H1 (cell line): Measurements from ENCODE around the gene CCL5. TPM values are rescaled to one million over a fixed set of nuclear protein-coding genes. Genes with fewer than 3 reads are reported as not detected.

Experiments
- CTCF ChIA-PET: fragments of 300-600 bp; sonication (Branson Sonifier 250); formaldehyde crosslinking; loops from one replicate; lab custom pipeline; 2021; ENCODE audit not compliant: partially characterized antibody; lab: Charles Lee
- POLR2A ChIA-PET: fragments of 300-600 bp; sonication (Branson Sonifier 250); formaldehyde crosslinking; loops from one replicate; lab custom pipeline; 2021; ENCODE audit warnings: inconsistent platforms; ENCODE audit not compliant: partially characterized antibody; lab: Charles Lee
- DNase-seq, 2 experiments: peaks; one replicate each; pipeline versions ENCODE4 v3.0.0 to v3.0.0-alpha.2; 2010 to 2022; ENCODE audit warnings: low spot score in 2 of 2, low read depth in 1 of 2, mixed read lengths in 1 of 2
- FAIRE-seq: peaks from 2 replicates; lab custom pipeline; 2011; peaks lifted over from hg19 to GRCh38; lab: Jason Lieb, UNC
- H2AFZ ChIP-seq: 2 replicates; pipeline ENCODE4 v1.8.1; 2012; ENCODE audit warnings: low read length, inconsistent platforms
- H2AK5ac ChIP-seq: 2 replicates; pipeline ENCODE4 v1.6.1; 2013; ENCODE audit warnings: low read depth, low read length
- H2BK120ac ChIP-seq: replicated peaks from 2 replicates; pipeline ENCODE3; 2013; ENCODE audit warnings: low read depth, low read length, inconsistent platforms
- H2BK12ac ChIP-seq: 2 replicates; pipeline ENCODE4 v1.6.1; 2013; ENCODE audit warnings: low read depth, low read length
- H2BK15ac ChIP-seq: 2 replicates; pipeline ENCODE4 v1.6.1; 2013; ENCODE audit warnings: low read length
- H2BK20ac ChIP-seq: 2 replicates; pipeline ENCODE4 v1.6.1; 2013; ENCODE audit warnings: low read length
- H2BK5ac ChIP-seq: 2 replicates; pipeline ENCODE4 v1.6.1; 2013; ENCODE audit warnings: low read depth, low read length
- H3K14ac ChIP-seq: 2 replicates; pipeline ENCODE4 v1.6.1; 2013; ENCODE audit warnings: inconsistent platforms; ENCODE audit not compliant: insufficient read length
- H3K18ac ChIP-seq: 2 replicates; pipeline ENCODE4 v1.6.1; 2013; ENCODE audit warnings: low read length; ENCODE audit errors: extremely low read depth
- H3K23ac ChIP-seq: 2 replicates; pipeline ENCODE4 v1.6.1; 2013; ENCODE audit warnings: inconsistent platforms; ENCODE audit not compliant: insufficient read length
- H3K23me2 ChIP-seq: 2 replicates; pipeline ENCODE4 v1.6.1; 2013; ENCODE audit warnings: low read depth, low read length
- H3K27ac ChIP-seq: 2 replicates; pipeline ENCODE4 v1.6.1; 2011; ENCODE audit warnings: low read depth, low read length, inconsistent platforms
- H3K27me3 ChIP-seq, 4 experiments: replicated peaks in 1 of 4; 1 replicate in 1 of 4; 2 replicates in 3 of 4; pipeline versions ENCODE4 v1.6.1 to v1.8.1; 2011 to 2013; ENCODE audit warnings: low read length in 3 of 4, mild to moderate bottlenecking in 3 of 4, inconsistent platforms in 2 of 4, mixed read lengths in 2 of 4, moderate library complexity in 1 of 4; ENCODE audit not compliant: control insufficient read depth in 3 of 4, insufficient read depth in 3 of 4; ENCODE audit errors: extremely low read depth in 1 of 4
- H3K36me3 ChIP-seq, 4 experiments: 2 replicates each; pipeline versions ENCODE4 v1.6.1 to v1.8.1; 2011 to 2013; ENCODE audit warnings: mild to moderate bottlenecking in 4 of 4, low read length in 3 of 4, moderate library complexity in 2 of 4, control low read depth in 1 of 4, inconsistent platforms in 1 of 4; ENCODE audit not compliant: insufficient read depth in 4 of 4, control insufficient read depth in 2 of 4
- H3K4ac ChIP-seq: replicated peaks from 2 replicates; pipeline ENCODE3; 2013; ENCODE audit warnings: low read length, low read depth, mixed read lengths, inconsistent platforms; ENCODE audit not compliant: insufficient read length
- H3K4me1 ChIP-seq, 4 experiments: replicated peaks in 1 of 4; 1 replicate in 1 of 4; 2 replicates in 3 of 4; pipeline versions ENCODE4 v1.6.1 to v1.8.1; 2011 to 2013; ENCODE audit warnings: low read length in 3 of 4, inconsistent platforms in 2 of 4, mixed read lengths in 1 of 4; ENCODE audit not compliant: insufficient read depth in 4 of 4, control insufficient read depth in 3 of 4
- H3K4me2 ChIP-seq, 2 experiments: 2 replicates each; pipeline versions ENCODE4 v1.6.1 to v1.8.1; 2011 to 2013; ENCODE audit warnings: low read depth in 2 of 2, low read length in 2 of 2, control low read depth in 1 of 2, inconsistent platforms in 1 of 2, mild to moderate bottlenecking in 1 of 2; ENCODE audit not compliant: insufficient read depth in 1 of 2
- H3K4me3 ChIP-seq, 4 experiments: fragments of 200-600, 300-600 bp in 1 of 4; sonication (generic), shearing (Covaris generic), sonication (Bioruptor Twin) in 1 of 4; 2 replicates each; pipeline versions ENCODE4 v1.5.1 to v1.8.1; 2011 to 2016; ENCODE audit warnings: low read length in 4 of 4, low read depth in 3 of 4, control low read depth in 2 of 4, inconsistent platforms in 2 of 4, mild to moderate bottlenecking in 2 of 4, mixed read lengths in 1 of 4, moderate library complexity in 1 of 4; ENCODE audit not compliant: insufficient read depth in 2 of 4; ENCODE audit errors: extremely low read depth in 1 of 4
- H3K56ac ChIP-seq: replicated peaks from 2 replicates; pipeline ENCODE3; 2013; ENCODE audit warnings: low read depth, mild to moderate bottlenecking, mixed read lengths, low read length, inconsistent platforms; ENCODE audit not compliant: insufficient read length
- H3K79me1 ChIP-seq: 2 replicates; pipeline ENCODE4 v1.6.1; 2013; ENCODE audit warnings: low read depth, low read length, control low read depth
- H3K79me2 ChIP-seq, 2 experiments: 2 replicates each; pipeline versions ENCODE4 v1.6.1 to v1.8.1; 2012 to 2013; ENCODE audit warnings: low read length in 2 of 2, mild to moderate bottlenecking in 2 of 2, inconsistent platforms in 1 of 2; ENCODE audit not compliant: insufficient read depth in 2 of 2, control insufficient read depth in 1 of 2
- H3K9ac ChIP-seq, 4 experiments: replicated peaks in 1 of 4; 1 replicate in 1 of 4; 2 replicates in 3 of 4; pipeline versions ENCODE4 v1.6.1 to v1.8.1; 2011 to 2013; ENCODE audit warnings: low read depth in 3 of 4, low read length in 3 of 4, control low read depth in 2 of 4, mild to moderate bottlenecking in 2 of 4, moderate library complexity in 2 of 4, inconsistent platforms in 1 of 4; ENCODE audit errors: extremely low read depth in 1 of 4
- H3K9me3 ChIP-seq, 2 experiments: 2 replicates each; pipeline versions ENCODE4 v1.6.1 to v1.8.1; 2012 to 2013; ENCODE audit warnings: mild to moderate bottlenecking in 2 of 2, moderate library complexity in 2 of 2, control low read depth in 1 of 2, inconsistent platforms in 1 of 2, low read depth in 1 of 2, low read length in 1 of 2, mixed read lengths in 1 of 2; ENCODE audit not compliant: insufficient read depth in 2 of 2
- H4K20me1 ChIP-seq, 2 experiments: replicated peaks in 1 of 2; 2 replicates each; pipeline versions ENCODE3 to v1.8.1; 2011 to 2013; ENCODE audit warnings: inconsistent platforms in 2 of 2, low read length in 2 of 2, mild to moderate bottlenecking in 1 of 2; ENCODE audit not compliant: insufficient read depth in 2 of 2, control insufficient read depth in 1 of 2
- H4K5ac ChIP-seq: 2 replicates; pipeline ENCODE4 v1.6.1; 2013; ENCODE audit warnings: low read length, low read depth, mixed read lengths, inconsistent platforms; ENCODE audit not compliant: insufficient read length
- H4K8ac ChIP-seq: 2 replicates; pipeline ENCODE4 v1.8.0; 2013; ENCODE audit warnings: mild to moderate bottlenecking, moderate library complexity, low read length, inconsistent platforms; ENCODE audit not compliant: insufficient read depth; ENCODE audit errors: extremely low read depth
- H4K91ac ChIP-seq: replicated peaks from 2 replicates; pipeline ENCODE3; 2013; ENCODE audit warnings: low read length, mixed read lengths, inconsistent platforms; ENCODE audit not compliant: insufficient read length
- ASH2L ChIP-seq: fragments of 200-600, 300-600 bp; sonication (generic); IDR thresholded peaks from one replicate; pipeline ENCODE4 v1.7.1; 2017; ENCODE audit warnings: low read length
- BACH1 ChIP-seq: IDR thresholded peaks from 2 replicates; pipeline ENCODE4 v1.6.1; 2012; ENCODE audit warnings: low read length, improper control_type of control experiment
- BRCA1 ChIP-seq: IDR thresholded peaks from 2 replicates; pipeline ENCODE4 v1.6.1; 2012; ENCODE audit warnings: low read depth, low read length, improper control_type of control experiment
- E2F6 ChIP-seq: IDR thresholded peaks from 2 replicates; pipeline ENCODE4 v1.6.1; 2012; ENCODE audit warnings: inconsistent platforms
- EP300 ChIP-seq, 2 experiments: IDR thresholded peaks; 1 replicate in 1 of 2; 2 replicates in 1 of 2; pipeline ENCODE4 v1.6.1; 2011 to 2012; ENCODE audit warnings: low read depth in 2 of 2, low read length in 2 of 2, mild to moderate bottlenecking in 2 of 2, borderline replicate concordance in 1 of 2, inconsistent platforms in 1 of 2, moderate library complexity in 1 of 2
- HDAC2 ChIP-seq, 2 experiments: fragments of 300-600 bp in 1 of 2; sonication (generic) in 1 of 2; IDR thresholded peaks; 2 replicates each; pipeline ENCODE4 v1.6.1; 2011 to 2012; ENCODE audit warnings: low read depth in 2 of 2, low read length in 2 of 2, mild to moderate bottlenecking in 2 of 2, moderate library complexity in 2 of 2, borderline replicate concordance in 1 of 2, inconsistent platforms in 1 of 2
- KDM4A ChIP-seq: IDR thresholded peaks from one replicate; pipeline ENCODE4 v1.7.1; 2012; ENCODE audit warnings: low read depth, mild to moderate bottlenecking, moderate library complexity, low read length, inconsistent platforms; ENCODE audit not compliant: severe bottlenecking
- POU5F1 ChIP-seq: IDR thresholded peaks from 2 replicates; pipeline ENCODE4 v1.6.1; 2011; ENCODE audit warnings: low read depth, mild to moderate bottlenecking, low read length, moderate library complexity
- RBBP5 ChIP-seq: IDR thresholded peaks from 2 replicates; pipeline ENCODE4 v1.7.1; 2012; ENCODE audit warnings: low read depth, mild to moderate bottlenecking, inconsistent platforms, low read length, moderate library complexity, borderline replicate concordance
- RNF2 ChIP-seq: fragments of 200-900, 300-1000 bp; sonication (generic); IDR thresholded peaks from 2 replicates; pipeline ENCODE4 v1.7.1; 2016; ENCODE audit warnings: borderline replicate concordance, low read depth, mild to moderate bottlenecking, antibody characterized with exemption, low read length; ENCODE audit not compliant: poor library complexity, severe bottlenecking; ENCODE audit errors: missing control alignments
- SIX5 ChIP-seq: IDR thresholded peaks from 2 replicates; pipeline ENCODE4 v1.6.1; 2011; ENCODE audit warnings: mild to moderate bottlenecking, low read depth, low read length
- WGBS, 2 experiments: shearing (Covaris generic) in 1 of 2; methylation state at CpG; one replicate each; pipeline versions ENCODE4 v1.1.6 to v1.1.7; 2013 to 2015; ENCODE audit warnings: low lambda C conversion rate in 2 of 2, mixed read lengths in 2 of 2, inconsistent platforms in 1 of 2, low coverage in 1 of 2, missing lambda C conversion rate in 1 of 2; ENCODE audit not compliant: insufficient replicate concordance in 2 of 2, insufficient coverage in 1 of 2, insufficient read length in 1 of 2; ENCODE audit errors: extremely low coverage in 1 of 2, missing lambda C conversion rate in 1 of 2; 5-methylcytosine and 5-hydroxymethylcytosine counted together
- polyA plus RNA-seq, 7 experiments: library from polyadenylated mRNA; depleted of rRNA in 3 of 7; stranded (reverse) in 5 of 7; unstranded in 2 of 7; fragments of >200 nt in 5 of 7; fragments of 200-250 nt in 2 of 7; gene quantifications; 1 replicate in 5 of 7; 2 replicates in 1 of 7; 4 replicates in 1 of 7; pipeline versions ENCODE4 v1.2.1 to v1.2.3, GENCODE V29; 2011 to 2013; ENCODE audit warnings: missing spikeins in 2 of 7, mixed read lengths in 2 of 7
- total RNA-seq: library from RNA; stranded (reverse); fragmentation: NEBNext Ultra II Directional; extraction: Animal tissue kit (Norgen Biotek cat#: 25700); gene quantifications from 2 replicates; pipeline ENCODE4 v1.2.1, GENCODE V29; 2021

CCL5 gene
- total and polyA plus RNA-seq, 2 of the 8 experiments (the other 6 are each of a cell fraction or from before 2014, with no cell fraction given): not detected

GRCh38 chr17:35906926-35907637, 26.9 kb upstream of the CCL5 start:
- Histone ChIP-seq H3K23ac (no peak overlapping the region), H3K9ac (no peak overlapping the region), H2BK15ac (no peak overlapping the region), H3K23me2 (no peaks in the 10 kb centered on the region), H3K79me1 (no peaks in the 10 kb centered on the region), H3K18ac (no peak overlapping the region), H3K4ac (no peak overlapping the region), H4K8ac (no peak overlapping the region), H2BK120ac (no peak overlapping the region), H2BK20ac (no peak overlapping the region), H4K5ac (no peak overlapping the region), H3K9me3 (peaks cover 4 to 6% of the 10 kb centered on the region in 2 experiments; a peak in 2 of 4 replicates), H2AFZ (no peak overlapping the region), H3K27ac (no peak overlapping the region), H3K56ac (no peak overlapping the region), H3K4me1 (no peaks in the 10 kb centered on the region), H2BK12ac (no peak overlapping the region), H2AK5ac (no peak overlapping the region), H3K36me3 (no peaks in the 10 kb centered on the region; a peak in 2 of 8 replicates), H3K14ac (no peak overlapping the region), H3K4me3 (no peak overlapping the region), H2BK5ac (no peak overlapping the region), H3K27me3 (no peaks in the 10 kb centered on the region), H4K91ac (no peak overlapping the region), H4K20me1 (no peaks in the 10 kb centered on the region), H3K4me2 (no peak overlapping the region), H3K79me2 (no peaks in the 10 kb centered on the region; a peak in 1 of 4 replicates)
- ChIA-PET CTCF (interaction anchor here (1.2 kb wide), 1 partner anchor 9 kb away, joined by 3 read pairs; no protein-coding TSS in a partner anchor), POLR2A (no interaction called here)
- 56% methylated on average over 3 of the region's 3 CpGs; no CpG with 5 or more reads in 1 of the 2 experiments for WGBS, 2 experiments
- DNase-seq (no peak), FAIRE-seq (no peak)
- TF ChIP-seq BACH1 (no peak), ASH2L (no peak), E2F6 (no peak), SIX5 (no peak), HDAC2 (IDR thresholded peaks at IDR 0.05; ENCODE audit: borderline replicate concordance in 1 of 2, low read depth in 2 of 2, low read length in 2 of 2) (no peak), RBBP5 (no peak), KDM4A (no peak), RNF2 (no peak), POU5F1 (no peak), BRCA1 (no peak), EP300 (IDR thresholded peaks at IDR 0.05; ENCODE audit: borderline replicate concordance in 1 of 2, low read depth in 2 of 2, low read length in 2 of 2) (no peak)
